Breast epithelium (tissue), 3 donors: ENCODE data around the gene COMMD9.

Experiments used
- CTCF ChIP-seq, 3 donors: fragments of 450-650 bp; IDR thresholded peaks; one replicate each; pipeline ENCODE4 v1.5.1; 2016 to 2017; ENCODE audit warnings: antibody characterized with exemption in 3 of 3, mild to moderate bottlenecking in 3 of 3, moderate library complexity in 3 of 3
- POLR2A ChIP-seq: fragments of 450-650 bp; IDR thresholded peaks from one replicate; pipeline ENCODE4 v1.6.1; 2016; ENCODE audit warnings: antibody characterized with exemption, mild to moderate bottlenecking, moderate library complexity

- TF ChIP-seq POLR2A (no peak), CTCF (IDR thresholded peaks at IDR 0.05) (no peak)
Observed at GRCh38 chr11:36264973-36265344, 24.3 kb downstream of the COMMD9 start.
